Measurements from ENCODE around the gene SIK3. TPM values are rescaled to one million over a fixed set of nuclear protein-coding genes. Genes with fewer than 3 reads are reported as not detected.

The SIK3 gene
- polyA plus RNA-seq, 3 donors from 2014 or later: 3.7 to 26.2 (median 16.5) TPM

DNA sequence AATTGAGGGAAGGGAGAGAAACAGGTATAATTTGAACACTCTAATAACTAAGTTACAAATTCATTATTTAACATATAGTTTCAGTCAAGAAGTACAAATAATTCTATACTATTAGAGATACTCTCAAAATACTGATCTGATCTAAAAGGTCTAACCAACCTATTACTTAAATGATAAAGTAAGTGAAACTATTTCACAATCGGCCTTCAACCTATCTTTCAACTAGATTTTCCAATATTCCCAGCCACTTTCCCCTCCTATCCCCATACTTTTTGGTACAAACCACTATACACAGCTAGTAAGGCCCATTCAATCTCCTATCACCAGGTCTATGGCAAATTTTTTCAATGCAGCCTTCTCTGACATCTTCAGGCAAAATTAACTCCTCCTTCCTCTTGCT is 106.7 kb downstream of the SIK3 start:
- peaks cover 0 to 1% (median 0%) of the 10 kb centered on the region in 6 donors for H3K9me3 Mint-ChIP-seq
- H3K4me1 Mint-ChIP-seq: peaks cover 64 to 79% of the 10 kb centered on the region in 2 donors
- peaks cover 0 to 3% (median 0%) of the 10 kb centered on the region in 3 donors for H3K27me3 Mint-ChIP-seq (ENCODE audit: low read depth in 3 of 3)
- H3K27ac Mint-ChIP-seq: peak overlapping the region in 5 of 6 donors; percentile 14 to 68 (median 37)
- no peaks in the 10 kb centered on the region for H3K36me3 Mint-ChIP-seq
- DNase-seq: no peak
- H3K4me3 Mint-ChIP-seq: no peak overlapping the region

DNA sequence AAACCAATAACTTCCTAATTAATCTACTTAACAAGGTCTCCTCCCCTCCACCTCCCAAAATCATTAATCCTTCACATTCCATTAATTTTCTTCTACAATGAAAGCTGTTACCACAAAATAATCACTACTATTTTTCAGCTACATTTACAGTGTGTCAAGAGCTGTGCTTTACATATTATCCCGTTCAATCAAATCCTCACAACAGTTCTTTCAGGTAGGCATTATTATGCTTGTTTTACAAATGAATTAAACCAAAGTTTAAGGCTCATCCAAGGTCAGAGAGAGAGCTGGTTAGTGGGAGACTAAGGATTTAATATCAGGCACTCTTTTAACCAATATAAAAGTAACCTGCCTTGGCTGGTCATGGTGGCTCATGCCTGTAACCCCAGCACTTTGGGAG is 107.4 kb downstream of the SIK3 start:
- Mint-ChIP-seq H3K9me3 (peaks cover 0 to 1% (median 0%) of the 10 kb centered on the region in 6 donors), H3K36me3 (no peaks in the 10 kb centered on the region), H3K4me1 (peaks cover 70 to 86% of the 10 kb centered on the region in 2 donors), H3K4me3 (no peak overlapping the region), H3K27me3 (ENCODE audit: low read depth in 3 of 3) (peaks cover 0 to 3% (median 0%) of the 10 kb centered on the region in 3 donors), H3K27ac (peak overlapping the region in 5 of 6 donors; percentile 32 to 87 (median 61))
- no peak for DNase-seq

DNA sequence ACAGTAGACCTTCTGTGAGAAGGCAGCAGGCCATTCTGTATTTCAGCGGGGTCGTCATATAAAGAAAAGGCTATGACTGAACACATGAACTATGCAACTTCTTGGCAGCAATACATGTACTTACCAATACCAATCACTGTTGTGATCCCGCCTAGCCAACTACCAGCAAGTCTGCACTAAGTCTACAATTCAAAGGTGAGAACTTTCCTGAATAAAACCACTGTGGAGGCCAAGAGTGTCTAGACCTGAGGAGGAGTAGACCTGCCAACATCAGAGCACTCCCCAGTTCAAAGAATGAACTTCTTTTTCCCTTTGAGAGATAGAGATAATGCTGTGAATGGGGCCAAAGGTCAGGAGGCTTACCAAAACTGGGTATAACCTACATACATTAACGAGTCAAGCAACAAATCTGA is 108.2 kb downstream of the SIK3 start:
- H3K9me3 Mint-ChIP-seq: peaks cover 0 to 1% (median 0%) of the 10 kb centered on the region in 6 donors
- H3K4me1 Mint-ChIP-seq: peaks cover 75 to 88% of the 10 kb centered on the region in 2 donors
- peaks cover 0 to 3% (median 0%) of the 10 kb centered on the region in 3 donors for H3K27me3 Mint-ChIP-seq (ENCODE audit: low read depth in 3 of 3)
- DNase-seq: no peak
- peak overlapping the region in 4 of 6 donors; percentile 12 to 65 (median 51) for H3K27ac Mint-ChIP-seq
- no peaks in the 10 kb centered on the region for H3K36me3 Mint-ChIP-seq
- H3K4me3 Mint-ChIP-seq: no peak overlapping the region

DNA sequence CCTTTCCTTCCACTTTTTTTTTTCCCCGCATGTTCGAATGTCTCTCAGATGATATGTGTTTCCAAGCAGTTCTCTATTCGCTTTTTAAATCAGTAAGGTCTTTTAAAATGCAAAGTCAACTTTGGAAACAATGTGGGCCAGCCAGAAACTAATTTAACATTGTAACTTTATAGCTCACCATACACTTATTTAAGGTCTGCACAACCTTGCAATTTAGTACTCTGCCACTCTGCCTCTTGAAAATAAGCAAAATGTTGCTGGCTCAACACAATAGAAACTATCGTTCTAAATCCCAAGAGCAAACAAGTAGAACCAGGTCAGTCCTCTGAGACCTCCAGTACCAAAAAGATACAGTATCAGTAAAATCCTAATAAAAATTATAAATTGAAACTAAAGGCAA is 109.0 kb downstream of the SIK3 start:
- Mint-ChIP-seq H3K9me3 (peaks cover 0 to 1% (median 0%) of the 10 kb centered on the region in 6 donors), H3K4me3 (no peak overlapping the region), H3K4me1 (peaks cover 73 to 89% of the 10 kb centered on the region in 2 donors), H3K27me3 (ENCODE audit: low read depth in 3 of 3) (peaks cover 0 to 3% (median 0%) of the 10 kb centered on the region in 3 donors), H3K36me3 (no peaks in the 10 kb centered on the region), H3K27ac (peak overlapping the region; percentile 14 to 72 (median 40))
- DNase-seq: no peak

DNA sequence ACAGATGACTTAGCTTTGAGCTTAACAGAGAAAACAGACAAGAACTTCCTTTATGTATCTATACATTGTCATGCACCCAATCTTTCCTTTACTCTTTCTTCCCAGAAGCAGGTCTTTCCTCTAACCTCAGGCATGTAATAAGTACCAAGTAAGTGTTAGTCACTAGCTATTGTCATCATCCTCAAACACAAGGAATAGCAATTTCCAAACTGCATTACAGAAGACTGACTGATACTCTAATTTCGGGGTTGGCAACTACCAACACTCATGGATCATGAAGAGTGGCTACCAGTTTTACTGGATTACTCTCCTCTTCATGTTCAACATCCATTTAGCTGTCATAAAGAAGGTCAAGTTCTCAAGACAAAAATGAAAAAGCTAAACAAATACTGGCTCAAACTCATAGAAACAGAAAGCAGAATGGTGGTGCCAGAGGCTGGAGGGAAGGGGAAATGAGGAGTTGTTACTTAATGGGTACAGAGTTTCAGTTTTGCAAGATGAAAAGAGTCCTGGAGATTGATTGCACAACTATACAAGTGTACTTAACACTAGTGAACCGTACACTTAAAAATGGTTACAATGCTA is 111.6 kb downstream of the SIK3 start:
- H3K4me1 Mint-ChIP-seq: peaks cover 70 to 87% of the 10 kb centered on the region in 2 donors
- peak overlapping the region; percentile 53 to 90 (median 65) for H3K27ac Mint-ChIP-seq
- H3K27me3 Mint-ChIP-seq (ENCODE audit: low read depth in 3 of 3): peaks cover 0 to 3% (median 0%) of the 10 kb centered on the region in 3 donors
- no peaks in the 10 kb centered on the region for H3K9me3 Mint-ChIP-seq
- no peaks in the 10 kb centered on the region for H3K36me3 Mint-ChIP-seq
- DNase-seq: peak; percentile 21 to 35 (median 32)
- H3K4me3 Mint-ChIP-seq: peak overlapping the region; percentile 5 to 65 (median 10)

DNA sequence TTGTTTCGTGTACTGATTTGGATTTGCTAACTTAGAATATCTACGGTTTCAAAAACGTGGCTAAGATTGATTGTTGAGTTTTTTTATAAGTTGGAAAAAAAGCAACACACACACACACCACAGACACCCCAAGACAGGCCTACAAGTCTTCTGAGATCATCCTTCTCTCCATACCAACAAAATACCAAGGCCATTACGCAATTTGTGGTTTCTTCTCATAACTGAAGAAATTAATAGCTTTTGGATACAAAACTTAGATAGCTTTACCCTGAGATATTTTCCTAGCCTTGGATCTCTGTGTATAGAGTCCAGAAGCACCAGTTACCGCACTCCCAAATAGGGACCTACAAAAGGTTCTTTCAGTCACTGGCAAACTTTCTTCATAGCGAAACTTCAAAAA is 113.6 kb downstream of the SIK3 start:
- H3K36me3 Mint-ChIP-seq: no peaks in the 10 kb centered on the region
- peak in 1 of 3 donors; percentile 31 for DNase-seq
- peaks cover 0 to 3% (median 0%) of the 10 kb centered on the region in 3 donors for H3K27me3 Mint-ChIP-seq (ENCODE audit: low read depth in 3 of 3)
- H3K4me3 Mint-ChIP-seq: peak overlapping the region in 1 of 5 donors; percentile 7
- H3K4me1 Mint-ChIP-seq: peaks cover 77 to 90% of the 10 kb centered on the region in 2 donors
- H3K9me3 Mint-ChIP-seq: no peaks in the 10 kb centered on the region
- peak overlapping the region; percentile 4 to 69 (median 32) for H3K27ac Mint-ChIP-seq

DNA sequence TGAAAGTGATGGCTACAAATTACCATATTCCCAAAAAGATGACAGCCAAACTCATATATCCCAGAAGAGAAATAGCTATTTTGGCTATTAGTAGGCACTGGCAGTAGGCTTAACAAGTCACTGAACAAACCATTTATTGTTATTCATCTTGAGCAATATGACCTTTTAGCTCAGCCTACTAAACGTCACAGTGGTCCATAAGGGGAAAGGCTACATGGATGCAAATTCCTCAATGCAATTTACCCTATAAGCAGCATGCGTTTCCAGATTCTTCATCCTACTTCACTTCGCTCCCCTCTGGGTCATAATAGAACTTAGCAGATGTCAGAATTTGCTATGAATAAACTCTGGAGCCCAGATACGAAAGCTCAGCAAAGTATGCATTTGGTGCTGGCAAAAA is 114.0 kb downstream of the SIK3 start:
- no peaks in the 10 kb centered on the region for H3K9me3 Mint-ChIP-seq

DNA sequence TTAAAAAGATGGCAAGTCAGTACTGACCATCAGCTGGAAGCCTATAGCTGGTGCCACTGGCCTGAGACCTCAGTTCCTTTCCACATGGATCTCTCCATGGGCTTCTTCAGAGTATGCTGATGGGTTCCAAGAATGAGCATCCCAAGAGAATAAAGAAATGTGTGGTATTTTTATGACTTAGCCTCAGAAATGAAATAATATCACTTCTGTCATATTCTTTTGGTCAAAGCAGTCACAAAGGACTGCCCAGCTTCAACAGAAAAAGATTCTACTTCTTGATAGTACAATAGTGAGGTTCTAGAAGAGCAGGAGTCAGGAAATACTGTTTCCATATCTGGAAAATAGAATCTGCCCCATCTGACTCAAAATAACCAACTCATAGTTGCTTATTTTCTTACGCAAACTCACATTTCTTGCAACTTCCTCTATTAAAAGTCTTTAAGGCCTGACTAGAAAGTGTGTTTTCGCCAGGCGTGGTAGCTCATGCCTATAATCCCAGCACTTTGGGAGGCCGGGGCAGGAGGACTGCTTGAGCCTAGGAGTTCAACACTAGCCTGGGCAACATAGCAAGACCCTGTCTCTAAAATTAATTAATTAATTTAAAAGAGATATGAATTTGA is 116.9 kb downstream of the SIK3 start:
- peaks cover 58 to 77% of the 10 kb centered on the region in 2 donors for H3K4me1 Mint-ChIP-seq
- H3K27me3 Mint-ChIP-seq (ENCODE audit: low read depth in 3 of 3): no peaks in the 10 kb centered on the region
- DNase-seq: no peak
- H3K9me3 Mint-ChIP-seq: no peaks in the 10 kb centered on the region
- peak overlapping the region; percentile 79 to 86 (median 82) for H3K4me3 Mint-ChIP-seq
- H3K27ac Mint-ChIP-seq: peak overlapping the region; percentile 87 to 96 (median 95)
- H3K36me3 Mint-ChIP-seq: peaks cover 0 to 4% (median 3%) of the 10 kb centered on the region in 3 donors

More for the DNA sequence above, 114.0 kb downstream of the SIK3 start:
- H3K36me3 Mint-ChIP-seq: no peaks in the 10 kb centered on the region
- H3K4me3 Mint-ChIP-seq: peak overlapping the region in 1 of 5 donors; percentile 7
- H3K4me1 Mint-ChIP-seq: peaks cover 77 to 90% of the 10 kb centered on the region in 2 donors
- peaks cover 0 to 3% (median 0%) of the 10 kb centered on the region in 3 donors for H3K27me3 Mint-ChIP-seq (ENCODE audit: low read depth in 3 of 3)
- no peak for DNase-seq
- H3K27ac Mint-ChIP-seq: peak overlapping the region; percentile 4 to 69 (median 34)

DNA sequence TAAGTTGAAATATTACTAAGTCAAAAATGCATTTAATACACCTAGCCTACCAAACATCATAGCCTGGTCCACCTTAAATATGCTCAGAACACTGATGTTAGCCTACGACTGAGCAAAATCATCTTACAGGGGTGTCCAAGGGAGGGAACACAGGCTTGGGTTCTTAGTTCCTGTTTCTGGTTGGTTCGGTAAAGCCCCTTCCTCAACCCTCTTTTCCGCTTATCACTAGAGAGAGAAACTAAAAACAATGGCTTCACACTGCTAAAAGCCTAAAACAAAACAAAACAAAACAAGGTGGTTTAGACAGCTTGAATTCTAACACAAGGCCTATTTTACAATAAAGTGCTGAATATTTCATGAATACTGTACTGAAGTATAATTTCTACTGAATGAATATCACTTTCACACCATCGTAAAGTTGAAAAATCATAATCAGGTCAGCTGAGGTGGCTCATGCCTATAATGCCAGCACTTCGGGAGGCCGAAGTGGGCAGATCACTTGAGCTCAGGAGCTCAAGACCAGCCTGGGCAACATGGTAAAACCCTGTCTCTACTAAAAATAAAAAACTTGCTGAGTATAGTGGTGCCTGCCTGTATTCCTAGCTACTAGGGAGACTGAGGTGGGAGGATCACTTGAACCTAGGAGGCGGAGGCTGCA is 118.0 kb downstream of the SIK3 start:
- H3K27ac Mint-ChIP-seq: peak overlapping the region; percentile 87 to 96 (median 95)
- no peaks in the 10 kb centered on the region for H3K9me3 Mint-ChIP-seq
- H3K4me3 Mint-ChIP-seq: peak overlapping the region; percentile 79 to 86 (median 82)
- H3K36me3 Mint-ChIP-seq: peaks cover 0 to 4% (median 3%) of the 10 kb centered on the region in 3 donors
- peak; percentile 55 to 61 (median 60) for DNase-seq
- peaks cover 47 to 66% of the 10 kb centered on the region in 2 donors for H3K4me1 Mint-ChIP-seq
- no peaks in the 10 kb centered on the region for H3K27me3 Mint-ChIP-seq (ENCODE audit: low read depth in 3 of 3)

DNA sequence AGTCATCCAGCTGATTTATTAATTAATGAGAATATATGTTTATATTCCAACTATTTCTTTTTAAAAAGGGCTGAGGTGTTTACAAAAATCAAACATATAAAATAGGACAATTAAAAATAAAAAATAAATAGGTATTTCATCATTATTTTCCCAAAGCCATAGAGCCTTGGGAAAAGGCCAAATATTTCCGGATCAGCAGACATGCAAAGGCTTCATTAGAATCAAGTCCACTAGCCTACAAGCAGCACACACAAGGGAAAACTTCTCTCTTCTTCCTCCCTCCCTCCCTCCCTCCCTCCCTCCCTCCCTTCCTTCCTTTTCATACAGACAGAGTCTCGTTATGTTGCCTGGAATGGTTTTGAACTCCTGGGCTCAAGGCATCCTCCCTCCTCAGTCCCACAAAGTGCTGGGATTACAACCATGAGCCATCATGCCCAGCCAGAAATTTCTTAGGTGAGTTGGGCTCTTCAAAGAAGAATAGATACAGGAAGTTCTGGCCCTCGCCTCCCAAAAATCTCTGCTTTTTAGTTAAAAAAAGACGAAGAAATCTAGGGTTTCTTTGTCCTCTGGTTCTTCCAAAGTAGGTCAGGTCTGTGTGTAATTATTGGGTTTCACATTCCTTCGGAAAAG is 121.2 kb downstream of the SIK3 start:
- Mint-ChIP-seq H3K36me3 (peaks cover 0 to 4% (median 3%) of the 10 kb centered on the region in 3 donors), H3K4me1 (peaks cover 39 to 62% of the 10 kb centered on the region in 2 donors), H3K27ac (peak overlapping the region in 3 of 6 donors; percentile 12 to 49 (median 31)), H3K27me3 (ENCODE audit: low read depth in 3 of 3) (no peaks in the 10 kb centered on the region), H3K9me3 (no peaks in the 10 kb centered on the region), H3K4me3 (no peak overlapping the region)
- no peak for DNase-seq

DNA sequence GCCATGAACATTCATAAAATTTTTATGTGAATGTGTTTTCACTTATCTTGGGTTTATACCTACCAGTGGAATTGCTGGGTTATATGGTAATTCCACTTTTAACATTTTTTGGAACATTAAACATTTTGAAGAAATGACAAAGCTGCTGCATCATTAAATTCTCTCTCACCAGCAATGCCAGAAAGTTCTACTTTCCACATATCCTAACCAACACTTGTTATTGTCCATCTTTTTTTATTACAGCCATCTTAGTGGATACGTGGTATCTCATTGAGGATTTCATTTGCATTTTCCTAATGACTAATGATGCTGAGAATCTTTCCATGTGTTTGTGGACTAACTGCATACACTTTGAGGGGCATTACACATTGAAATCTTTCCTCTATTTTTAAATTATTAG is 122.6 kb downstream of the SIK3 start:
- H3K36me3 Mint-ChIP-seq: peaks cover 0 to 4% (median 3%) of the 10 kb centered on the region in 3 donors
- no peaks in the 10 kb centered on the region for H3K27me3 Mint-ChIP-seq (ENCODE audit: low read depth in 3 of 3)
- no peak overlapping the region for H3K4me3 Mint-ChIP-seq
- H3K4me1 Mint-ChIP-seq: peaks cover 28 to 49% of the 10 kb centered on the region in 2 donors
- no peak for DNase-seq
- H3K9me3 Mint-ChIP-seq: no peaks in the 10 kb centered on the region
- no peak overlapping the region for H3K27ac Mint-ChIP-seq

DNA sequence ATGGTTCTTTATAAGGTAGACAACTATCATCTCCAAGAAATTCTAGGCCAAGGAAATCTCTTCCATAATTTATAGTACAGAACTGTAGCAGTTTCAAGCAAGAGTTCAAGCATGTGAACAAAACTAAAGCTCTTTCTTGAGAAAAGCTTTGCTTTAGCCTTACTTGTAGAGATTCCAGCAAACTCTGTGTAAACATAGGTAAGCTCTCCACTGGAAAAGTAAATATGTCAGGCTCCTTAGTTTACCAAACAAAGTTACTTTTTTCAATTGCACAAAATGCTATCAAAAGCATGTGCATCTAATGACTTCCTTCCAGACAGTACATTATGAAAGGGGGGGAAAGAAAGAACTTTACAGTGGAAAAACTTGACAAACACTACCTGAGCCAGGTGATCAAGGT is 125.0 kb downstream of the SIK3 start:
- Mint-ChIP-seq H3K4me1 (peaks cover 22 to 43% of the 10 kb centered on the region in 2 donors), H3K4me3 (no peak overlapping the region)

DNA sequence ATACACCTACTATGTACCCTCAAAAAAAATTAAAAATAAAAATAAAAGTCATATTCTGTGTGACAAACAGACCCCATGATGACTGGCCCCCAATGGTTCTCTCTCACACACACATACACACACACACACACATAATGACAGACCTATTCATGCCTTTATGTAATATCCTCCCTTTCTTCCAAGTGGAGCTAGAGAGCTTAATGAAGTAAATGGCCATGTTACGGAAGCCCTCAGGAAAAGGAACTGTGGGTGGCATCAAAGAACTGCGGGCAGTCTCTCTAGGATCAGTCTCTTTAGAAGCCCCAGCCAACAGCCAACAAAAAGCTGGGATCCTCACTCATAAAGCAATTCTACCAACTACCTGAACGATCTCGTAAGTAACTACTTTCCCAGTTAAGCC is 125.5 kb downstream of the SIK3 start:
- no peaks in the 10 kb centered on the region for H3K27me3 Mint-ChIP-seq (ENCODE audit: low read depth in 3 of 3)
- peak overlapping the region in 3 of 6 donors; percentile 1 to 55 (median 54) for H3K27ac Mint-ChIP-seq
- DNase-seq: no peak
- no peaks in the 10 kb centered on the region for H3K36me3 Mint-ChIP-seq
- no peak overlapping the region for H3K4me3 Mint-ChIP-seq
- H3K9me3 Mint-ChIP-seq: no peaks in the 10 kb centered on the region
- peaks cover 22 to 41% of the 10 kb centered on the region in 2 donors for H3K4me1 Mint-ChIP-seq

More for the DNA sequence above, 125.0 kb downstream of the SIK3 start:
- Mint-ChIP-seq H3K36me3 (peaks cover 0 to 3% (median 2%) of the 10 kb centered on the region in 3 donors), H3K27me3 (ENCODE audit: low read depth in 3 of 3) (no peaks in the 10 kb centered on the region), H3K9me3 (no peaks in the 10 kb centered on the region), H3K27ac (peak overlapping the region in 3 of 6 donors; percentile 1 to 55 (median 54))
- no peak for DNase-seq

Data from immature natural killer cell (primary cell).